ENCODE measurements around the gene LTA.

LTA gene, protein sequence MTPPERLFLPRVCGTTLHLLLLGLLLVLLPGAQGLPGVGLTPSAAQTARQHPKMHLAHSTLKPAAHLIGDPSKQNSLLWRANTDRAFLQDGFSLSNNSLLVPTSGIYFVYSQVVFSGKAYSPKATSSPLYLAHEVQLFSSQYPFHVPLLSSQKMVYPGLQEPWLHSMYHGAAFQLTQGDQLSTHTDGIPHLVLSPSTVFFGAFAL

DNA sequence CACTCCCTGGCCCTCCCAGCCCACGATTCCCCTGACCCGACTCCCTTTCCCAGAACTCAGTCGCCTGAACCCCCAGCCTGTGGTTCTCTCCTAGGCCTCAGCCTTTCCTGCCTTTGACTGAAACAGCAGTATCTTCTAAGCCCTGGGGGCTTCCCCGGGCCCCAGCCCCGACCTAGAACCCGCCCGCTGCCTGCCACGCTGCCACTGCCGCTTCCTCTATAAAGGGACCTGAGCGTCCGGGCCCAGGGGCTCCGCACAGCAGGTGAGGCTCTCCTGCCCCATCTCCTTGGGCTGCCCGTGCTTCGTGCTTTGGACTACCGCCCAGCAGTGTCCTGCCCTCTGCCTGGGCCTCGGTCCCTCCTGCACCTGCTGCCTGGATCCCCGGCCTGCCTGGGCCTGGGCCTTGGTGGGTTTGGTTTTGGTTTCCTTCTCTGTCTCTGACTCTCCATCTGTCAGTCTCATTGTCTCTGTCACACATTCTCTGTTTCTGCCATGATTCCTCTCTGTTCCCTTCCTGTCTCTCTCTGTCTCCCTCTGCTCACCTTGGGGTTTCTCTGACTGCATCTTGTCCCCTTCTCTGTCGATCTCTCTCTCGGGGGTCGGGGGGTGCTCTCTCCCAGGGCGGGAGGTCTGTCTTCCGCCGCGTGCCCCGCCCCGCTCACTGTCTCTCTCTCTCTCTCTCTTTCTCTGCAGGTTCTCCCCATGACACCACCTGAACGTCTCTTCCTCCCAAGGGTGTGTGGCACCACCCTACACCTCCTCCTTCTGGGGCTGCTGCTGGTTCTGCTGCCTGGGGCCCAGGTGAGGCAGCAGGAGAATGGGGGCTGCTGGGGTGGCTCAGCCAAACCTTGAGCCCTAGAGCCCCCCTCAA is at the start of gene LTA:
TSS of gene LTA (plus strand) at position 249 of the 871 bp plus-strand sequence. CDS start at position 703, 454 bp downstream.
- Mint-ChIP-seq H3K4me1 (peaks cover 72 to 97% of the 10 kb centered on the region in 2 donors), H3K9me3 (no peaks in the 10 kb centered on the region), H3K27ac (peak within 1 kb of the TSS; percentile 100), H3K27me3 (no peaks in the 10 kb centered on the region), H3K36me3 (peaks cover 25 to 50% of the 10 kb centered on the region in 2 donors), H3K4me3 (peak within 1 kb of the TSS; percentile 90 to 100)
- peak; percentile 74 for DNase-seq
- ATAC-seq (replicated peaks), result peak; percentile 53 to 56

DNA sequence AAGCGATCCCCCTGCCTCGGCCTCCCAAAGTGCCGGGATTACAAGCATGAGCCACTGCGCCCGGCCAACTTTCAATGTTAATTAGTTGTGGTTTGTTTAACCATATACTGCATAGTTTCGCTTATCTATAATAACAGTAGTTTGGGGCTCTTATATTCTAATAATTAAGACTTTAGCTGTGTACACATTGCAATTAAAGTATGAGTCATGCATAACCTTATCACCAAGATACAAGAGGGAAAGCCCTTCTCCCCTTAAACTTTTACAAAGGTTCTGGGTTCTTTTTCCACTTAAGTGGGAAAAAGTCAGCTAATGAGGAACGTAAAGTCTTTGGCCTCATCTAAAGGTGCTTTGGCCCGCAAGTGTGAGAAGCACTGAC is 46.5 kb upstream of the LTA start:
- no peak overlapping the region for H3K27ac Mint-ChIP-seq
- peaks cover 7 to 10% of the 10 kb centered on the region in 2 donors for H3K4me1 Mint-ChIP-seq
- DNase-seq (no peak), ATAC-seq (replicated peaks) (no peak)
- H3K36me3 Mint-ChIP-seq, result peaks cover 19 to 22% of the 10 kb centered on the region in 2 donors
- H3K9me3 Mint-ChIP-seq, result no peaks in the 10 kb centered on the region
- no peak overlapping the region for H3K4me3 Mint-ChIP-seq
- no peaks in the 10 kb centered on the region for H3K27me3 Mint-ChIP-seq

DNA sequence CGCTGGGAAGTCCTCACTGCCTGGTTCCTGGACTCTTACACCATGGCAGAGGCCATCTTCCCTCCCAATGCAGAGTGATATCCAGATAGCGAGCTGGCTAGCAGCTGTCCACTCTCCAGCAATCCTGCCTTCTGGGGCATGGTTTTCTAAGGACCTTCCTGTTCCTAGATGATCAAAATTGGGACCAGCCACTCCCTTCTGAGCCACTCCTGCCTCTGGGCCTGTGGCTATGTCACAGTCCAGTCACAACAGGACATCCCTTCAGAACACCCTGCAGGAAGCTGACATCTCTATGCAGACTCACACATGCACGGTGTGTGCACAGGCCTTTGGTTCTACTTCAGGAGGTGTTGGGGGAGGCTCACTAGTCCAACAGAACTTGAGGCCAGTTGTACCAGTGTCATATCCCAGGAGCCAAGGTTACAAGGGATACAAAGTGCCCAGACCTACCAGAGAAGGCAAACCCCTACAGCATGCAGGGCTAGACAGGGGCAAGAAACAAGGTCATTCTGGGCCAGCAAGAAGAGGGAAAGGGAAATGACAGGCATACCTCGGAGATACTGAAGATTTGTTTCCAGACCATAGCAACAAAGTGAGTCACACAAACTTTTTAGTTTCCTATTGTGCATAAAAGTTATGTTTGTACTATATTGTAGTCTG is 46.0 kb upstream of the LTA start:
- Mint-ChIP-seq H3K27ac (no peak overlapping the region), H3K4me1 (peaks cover 7 to 13% of the 10 kb centered on the region in 2 donors), H3K27me3 (no peaks in the 10 kb centered on the region), H3K4me3 (no peak overlapping the region), H3K9me3 (no peaks in the 10 kb centered on the region), H3K36me3 (peaks cover 22 to 26% of the 10 kb centered on the region in 2 donors)
- DNase-seq (no peak), ATAC-seq (replicated peaks) (no peak)

DNA sequence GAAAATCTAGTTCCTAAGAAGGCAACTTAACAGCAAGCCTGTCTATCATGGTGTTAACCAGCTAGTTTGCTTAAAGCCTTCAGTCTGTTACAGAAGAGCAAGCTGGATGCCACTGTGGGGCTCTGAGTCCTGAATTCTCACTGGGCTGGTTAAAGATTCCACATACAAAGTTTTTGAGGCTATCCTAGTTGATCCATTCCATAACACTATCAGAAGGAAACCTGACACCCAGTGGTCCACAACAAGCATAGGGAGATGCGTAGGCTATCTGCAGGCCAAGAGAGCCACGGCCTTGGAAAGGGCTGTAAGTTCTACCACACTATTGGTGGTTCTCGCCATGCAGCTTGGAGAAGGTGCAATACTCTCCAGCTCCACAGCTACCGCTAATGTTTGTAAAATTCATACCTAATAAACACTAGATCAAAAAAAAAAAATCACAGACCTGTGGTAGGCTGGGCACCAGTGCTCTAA is 43.7 kb upstream of the LTA start:
- Mint-ChIP-seq H3K4me1 (peaks cover 13 to 25% of the 10 kb centered on the region in 2 donors), H3K27me3 (no peaks in the 10 kb centered on the region), H3K4me3 (no peak overlapping the region), H3K36me3 (peaks cover 27 to 38% of the 10 kb centered on the region in 2 donors), H3K27ac (peak overlapping the region; percentile 91), H3K9me3 (no peaks in the 10 kb centered on the region)
- ATAC-seq (replicated peaks) (peak; percentile 17 to 18), DNase-seq (no peak)

DNA sequence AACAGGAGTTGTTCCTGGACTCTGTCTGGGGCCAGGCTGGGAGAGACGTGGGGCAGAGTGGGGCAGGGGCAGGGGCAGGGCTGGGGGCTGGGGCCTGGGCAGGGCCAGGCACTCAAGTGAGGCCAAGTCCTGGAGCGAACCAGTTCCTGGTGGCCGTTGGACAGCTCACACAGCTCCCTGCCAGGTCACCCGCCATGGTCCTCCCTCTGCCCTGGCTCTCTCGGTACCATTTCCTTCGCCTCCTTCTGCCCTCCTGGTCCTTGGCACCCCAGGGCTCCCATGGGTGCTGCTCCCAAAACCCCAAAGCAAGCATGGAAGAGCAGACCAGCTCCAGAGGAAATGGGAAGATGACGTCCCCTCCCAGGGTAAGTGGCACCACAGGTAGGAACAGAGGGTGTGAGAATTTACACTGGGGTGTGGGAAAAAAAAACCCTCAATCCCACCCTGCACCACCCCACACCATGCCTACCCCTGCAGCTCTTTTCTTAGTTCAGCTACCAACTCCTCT is 43.2 kb upstream of the LTA start, which contains the start of gene MCCD1:
TSS of gene MCCD1 (plus strand) at position 142 of the 508 bp plus-strand sequence. CDS start at position 195, 53 bp downstream.
- peaks cover 13 to 29% of the 10 kb centered on the region in 2 donors for H3K4me1 Mint-ChIP-seq
- H3K4me3 Mint-ChIP-seq, result no peak within 1 kb of the TSS
- peaks cover 31 to 42% of the 10 kb centered on the region in 2 donors for H3K36me3 Mint-ChIP-seq
- peak; percentile 22 to 29 for ATAC-seq (replicated peaks)
- no peaks in the 10 kb centered on the region for H3K9me3 Mint-ChIP-seq
- DNase-seq, result no peak
- H3K27me3 Mint-ChIP-seq, result no peaks in the 10 kb centered on the region
- peak within 1 kb of the TSS; percentile 91 for H3K27ac Mint-ChIP-seq

DNA sequence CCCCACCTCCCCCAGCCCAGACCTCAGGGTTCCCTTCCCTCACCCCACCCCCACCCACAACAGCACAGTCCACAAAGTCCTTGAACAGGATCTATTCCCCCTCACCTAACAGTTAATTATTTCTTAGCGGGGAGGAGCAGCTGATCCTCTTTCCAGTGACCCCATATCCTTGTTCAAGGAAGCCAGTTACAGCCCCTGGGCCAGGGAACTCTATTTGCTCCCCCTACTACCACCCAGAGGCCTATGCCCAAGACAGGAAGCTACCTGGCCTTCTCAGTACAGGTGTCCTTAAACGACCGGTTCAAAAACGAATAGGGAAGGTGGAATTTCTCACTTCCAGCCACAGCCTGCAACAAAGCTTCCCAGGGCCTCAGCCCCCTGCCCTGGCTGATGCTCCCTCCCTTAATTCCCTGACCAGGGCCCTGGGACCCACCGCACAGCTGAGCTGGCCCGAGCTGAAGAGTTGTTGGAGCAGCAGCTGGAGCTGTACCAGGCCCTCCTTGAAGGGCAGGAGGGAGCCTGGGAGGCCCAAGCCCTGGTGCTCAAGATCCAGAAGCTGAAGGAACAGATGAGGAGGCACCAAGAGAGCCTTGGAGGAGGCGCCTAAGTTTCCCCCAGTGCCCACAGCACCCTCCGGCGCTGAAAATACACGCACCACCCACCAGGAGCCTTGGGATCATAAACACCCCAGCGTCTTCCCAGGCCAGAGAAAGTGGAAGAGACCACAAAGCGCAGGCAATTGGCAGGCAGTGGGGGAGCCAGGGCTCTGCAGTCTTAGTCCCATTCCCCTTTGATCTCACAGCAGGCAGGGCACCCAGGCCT is 42.5 kb upstream of the LTA start:
- Mint-ChIP-seq H3K9me3 (no peaks in the 10 kb centered on the region), H3K4me1 (peaks cover 13 to 29% of the 10 kb centered on the region in 2 donors), H3K4me3 (no peak overlapping the region), H3K27ac (peak overlapping the region; percentile 91), H3K27me3 (no peaks in the 10 kb centered on the region), H3K36me3 (peaks cover 35 to 44% of the 10 kb centered on the region in 2 donors)
- ATAC-seq (replicated peaks) (peak; percentile 20 to 38), DNase-seq (no peak)

DNA sequence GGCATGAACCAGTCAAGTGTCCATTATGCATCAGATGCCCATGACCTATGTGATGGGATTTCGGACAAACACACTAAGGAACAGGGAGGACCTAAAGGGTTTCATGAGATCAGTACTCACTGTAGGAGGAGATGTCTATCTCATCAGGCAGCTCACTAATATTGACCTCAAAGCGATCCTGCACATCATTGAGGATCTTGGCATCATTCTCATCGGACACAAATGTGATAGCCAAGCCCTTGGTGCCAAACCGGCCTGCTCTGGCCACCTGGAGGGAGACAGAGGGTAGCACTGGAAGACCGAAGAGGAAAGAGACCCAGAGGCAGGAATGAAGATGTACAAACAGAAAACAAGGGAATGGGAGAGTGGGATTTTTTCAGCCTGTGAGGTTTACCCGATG is 41.4 kb upstream of the LTA start:
- Mint-ChIP-seq H3K4me1 (peaks cover 16 to 39% of the 10 kb centered on the region in 2 donors), H3K4me3 (no peak overlapping the region), H3K36me3 (peaks cover 41 to 55% of the 10 kb centered on the region in 2 donors), H3K9me3 (no peaks in the 10 kb centered on the region), H3K27ac (no peak overlapping the region), H3K27me3 (no peaks in the 10 kb centered on the region)
- DNase-seq, result no peak
- no peak for ATAC-seq (replicated peaks)

DNA sequence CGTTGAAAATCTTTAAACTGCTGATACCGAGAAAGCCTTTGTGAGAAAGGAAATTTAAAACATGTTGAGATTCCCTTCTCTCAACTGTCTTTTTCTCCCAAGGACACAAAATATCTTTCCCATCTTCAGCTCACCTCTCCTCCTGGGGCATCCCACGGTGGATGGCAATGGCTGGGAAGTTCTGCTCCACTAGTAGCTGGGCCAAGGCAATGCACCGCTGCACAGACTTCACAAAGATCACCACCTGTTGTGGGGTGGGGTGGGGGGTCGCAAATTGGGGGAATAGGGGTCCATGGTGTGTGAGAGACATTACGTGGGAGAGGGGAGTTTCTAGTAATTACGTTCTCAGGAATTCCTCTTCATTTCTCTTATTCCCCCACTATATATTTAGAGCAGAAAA is 40.9 kb upstream of the LTA start:
- Mint-ChIP-seq H3K27ac (no peak overlapping the region), H3K9me3 (no peaks in the 10 kb centered on the region), H3K36me3 (peaks cover 44 to 60% of the 10 kb centered on the region in 2 donors), H3K27me3 (no peaks in the 10 kb centered on the region), H3K4me1 (peaks cover 14 to 44% of the 10 kb centered on the region in 2 donors), H3K4me3 (no peak overlapping the region)
- ATAC-seq (replicated peaks) (no peak), DNase-seq (no peak)

DNA sequence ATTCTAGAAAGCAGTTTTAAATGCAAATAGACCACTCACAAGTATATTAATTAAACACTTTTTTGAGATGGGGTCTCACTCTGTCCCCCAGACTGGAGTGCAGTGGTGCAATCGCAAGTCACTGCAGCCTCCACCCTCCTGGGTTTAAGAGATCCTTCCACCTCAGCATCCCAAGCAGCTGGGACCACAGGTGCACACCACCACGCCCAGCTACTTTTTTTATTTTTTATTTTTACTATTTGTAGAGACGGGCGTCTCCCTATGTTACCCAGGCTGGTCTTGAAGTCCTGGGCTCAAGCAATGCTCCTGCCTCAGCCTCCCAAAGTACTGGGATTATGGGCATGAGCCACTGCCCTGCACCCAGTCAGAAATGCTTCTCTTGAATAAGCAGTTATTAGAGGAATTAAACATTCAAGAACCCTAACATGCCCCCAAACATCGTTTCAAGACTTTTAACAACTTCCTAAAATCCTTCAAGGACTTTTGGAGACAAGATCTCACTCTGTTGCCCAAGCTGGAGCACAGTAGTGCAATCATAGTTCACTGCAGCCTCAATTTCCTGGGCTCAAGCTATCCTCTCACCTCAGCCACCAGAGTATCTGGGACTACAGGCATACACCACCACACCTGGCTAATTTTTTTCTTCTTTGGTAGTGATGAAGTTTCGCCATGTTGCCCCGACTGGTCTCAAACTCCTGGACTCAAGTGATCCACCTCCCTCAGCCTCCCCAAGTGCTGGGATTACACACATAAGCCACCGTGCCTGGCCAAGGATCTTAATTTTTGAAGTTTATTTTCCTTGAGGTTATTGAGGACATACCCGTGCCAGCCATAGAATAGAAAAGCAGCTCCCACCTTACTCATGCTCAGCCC is 40.1 kb upstream of the LTA start:
- no peak overlapping the region for H3K27ac Mint-ChIP-seq
- H3K4me1 Mint-ChIP-seq, result peaks cover 13 to 48% of the 10 kb centered on the region in 2 donors
- ATAC-seq (replicated peaks), result no peak
- H3K36me3 Mint-ChIP-seq, result peaks cover 44 to 66% of the 10 kb centered on the region in 2 donors
- no peaks in the 10 kb centered on the region for H3K27me3 Mint-ChIP-seq
- no peak overlapping the region for H3K4me3 Mint-ChIP-seq
- no peak for DNase-seq
- no peaks in the 10 kb centered on the region for H3K9me3 Mint-ChIP-seq

DNA sequence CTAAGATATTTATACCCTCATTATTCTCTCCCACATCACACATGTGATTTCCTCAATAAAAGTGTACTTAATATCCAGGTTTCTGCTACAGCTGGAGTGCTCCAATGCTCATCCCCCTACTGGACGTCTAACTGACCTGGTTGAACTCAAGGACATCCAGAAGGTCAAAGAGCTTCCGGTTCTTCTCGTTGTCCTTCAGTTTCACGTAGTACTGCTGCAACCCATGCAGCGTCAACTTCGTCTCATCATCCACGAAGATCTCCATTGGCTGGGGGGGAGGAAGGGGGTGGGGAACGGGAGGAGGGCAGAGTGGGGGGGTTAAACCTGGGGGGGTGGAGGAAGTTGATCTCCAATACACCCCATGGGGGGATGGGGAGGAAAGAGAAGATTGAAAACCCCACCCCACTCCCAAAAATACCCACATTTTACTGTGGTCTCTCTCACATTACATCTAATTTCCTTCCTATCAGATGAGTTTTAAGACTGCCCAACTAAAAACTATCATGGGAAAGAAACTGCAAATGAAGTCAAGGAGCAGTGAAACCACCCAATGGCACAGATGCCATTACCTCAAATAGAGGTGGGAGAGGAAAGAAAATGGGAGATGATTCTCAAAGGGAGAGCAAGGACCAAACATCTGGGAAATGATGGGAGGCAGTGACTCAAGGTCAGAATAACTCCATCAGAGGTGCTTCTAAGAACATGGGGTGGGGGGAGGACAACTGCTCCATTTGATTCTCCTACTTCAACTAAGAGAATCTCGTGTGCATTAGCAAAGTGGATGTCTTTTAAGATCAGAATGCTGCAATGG is 39.2 kb upstream of the LTA start:
- DNase-seq, result no peak
- Mint-ChIP-seq H3K27me3 (no peaks in the 10 kb centered on the region), H3K36me3 (peaks cover 48 to 70% of the 10 kb centered on the region in 2 donors), H3K4me3 (no peak overlapping the region), H3K27ac (peak overlapping the region; percentile 9), H3K9me3 (no peaks in the 10 kb centered on the region), H3K4me1 (peaks cover 16 to 54% of the 10 kb centered on the region in 2 donors)
- ATAC-seq (replicated peaks), result no peak

DNA sequence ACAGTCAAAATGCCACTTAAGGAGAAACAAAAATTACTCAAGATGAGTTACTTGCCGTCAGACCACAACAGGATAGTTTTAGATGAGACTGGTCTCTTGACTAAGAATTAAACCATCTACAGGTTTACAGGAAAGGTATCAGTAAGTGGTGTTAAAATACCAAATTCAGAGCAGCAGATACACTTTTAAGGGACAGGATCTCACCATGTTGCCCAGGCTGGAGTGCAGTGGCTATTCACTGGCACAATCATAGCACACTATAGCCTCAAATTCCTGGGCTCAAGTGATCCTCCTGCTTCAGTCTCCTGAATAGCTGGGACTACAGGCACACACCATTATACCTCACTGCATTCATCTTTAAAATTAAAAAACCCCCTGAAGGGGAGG is 38.6 kb upstream of the LTA start:
- no peak for ATAC-seq (replicated peaks)
- H3K9me3 Mint-ChIP-seq, result no peaks in the 10 kb centered on the region
- H3K27me3 Mint-ChIP-seq, result no peaks in the 10 kb centered on the region
- peaks cover 51 to 70% of the 10 kb centered on the region in 2 donors for H3K36me3 Mint-ChIP-seq
- peaks cover 18 to 57% of the 10 kb centered on the region in 2 donors for H3K4me1 Mint-ChIP-seq
- H3K4me3 Mint-ChIP-seq, result no peak overlapping the region
- H3K27ac Mint-ChIP-seq, result peak overlapping the region; percentile 9
- no peak for DNase-seq

DNA sequence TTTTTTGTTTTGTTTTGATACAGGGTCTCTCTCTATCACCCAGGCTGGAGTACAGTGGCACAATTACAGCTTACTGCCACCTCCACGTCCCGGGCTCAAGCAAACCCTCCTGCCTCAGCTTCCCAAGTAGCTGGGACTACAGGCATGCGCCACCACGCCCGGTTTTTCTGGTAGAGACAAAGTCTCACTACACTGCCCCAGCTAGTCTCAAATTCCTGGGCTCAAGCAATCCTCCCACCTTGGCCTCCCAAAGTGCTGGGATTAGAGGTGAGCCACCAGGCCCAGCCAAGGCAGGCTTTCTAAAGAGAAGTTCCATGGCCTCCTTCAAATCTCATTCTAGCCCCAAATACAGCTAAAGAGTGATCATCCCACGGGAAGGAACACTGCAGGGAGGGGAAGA is 38.1 kb upstream of the LTA start:
- H3K9me3 Mint-ChIP-seq, result no peaks in the 10 kb centered on the region
- H3K4me3 Mint-ChIP-seq, result no peak overlapping the region
- peaks cover 52 to 70% of the 10 kb centered on the region in 2 donors for H3K36me3 Mint-ChIP-seq
- peaks cover 24 to 63% of the 10 kb centered on the region in 2 donors for H3K4me1 Mint-ChIP-seq
- H3K27ac Mint-ChIP-seq, result peak overlapping the region; percentile 31
- H3K27me3 Mint-ChIP-seq, result no peaks in the 10 kb centered on the region
- DNase-seq, result no peak
- no peak for ATAC-seq (replicated peaks)
